UCSD-AML1 (cell line): ENCODE measurements around the gene CAMTA1.
"Not testable (repeated sequence)": the region's sequence is repeated elsewhere in the genome, so short reads cannot be mapped to it uniquely, and the experiment has no call there.

Experiments used
- DNase-seq: peaks from one replicate; lab custom pipeline; 2025; ENCODE audit not compliant: unreplicated experiment; lab: John Stamatoyannopoulos, UW

CAMTA1 gene

GRCh38 chr1:7690076-7690475 lies 904.8 kb downstream of the CAMTA1 start:
- no peak for DNase-seq

- DNase-seq: no peak
These were observed 905.4 kb downstream of the CAMTA1 start for GRCh38 chr1:7690496-7691182.

- no peak for DNase-seq
These were observed 906.3 kb downstream of the CAMTA1 start for GRCh38 chr1:7691576-7691975.

GRCh38 chr1:7692005-7692404 lies 906.8 kb downstream of the CAMTA1 start:
- no peak for DNase-seq

- not testable (repeated sequence) for DNase-seq
These were observed 907.8 kb downstream of the CAMTA1 start for GRCh38 chr1:7693037-7693436.

GRCh38 chr1:7693662-7694061 lies 908.4 kb downstream of the CAMTA1 start:
- DNase-seq: no peak

- DNase-seq: no peak
These were observed 909.6 kb downstream of the CAMTA1 start for GRCh38 chr1:7694600-7695496.

- no peak for DNase-seq
These were observed 910.4 kb downstream of the CAMTA1 start for GRCh38 chr1:7695497-7696117.

GRCh38 chr1:7698641-7699040 lies 913.4 kb downstream of the CAMTA1 start:
- DNase-seq: no peak

- no peak for DNase-seq
These were observed 917.1 kb downstream of the CAMTA1 start for GRCh38 chr1:7702365-7702764.

- no peak for DNase-seq
These were observed 918.3 kb downstream of the CAMTA1 start for GRCh38 chr1:7703321-7704213.

GRCh38 chr1:7704214-7705047 lies 919.2 kb downstream of the CAMTA1 start:
- peak; percentile 86 for DNase-seq

GRCh38 chr1:7705048-7705907 lies 920.0 kb downstream of the CAMTA1 start:
- DNase-seq: no peak

- no peak for DNase-seq
These were observed 920.6 kb downstream of the CAMTA1 start for GRCh38 chr1:7705908-7706216.

- DNase-seq: no peak
These were observed 922.3 kb downstream of the CAMTA1 start for GRCh38 chr1:7707527-7707926.

GRCh38 chr1:7708065-7708464 lies 922.8 kb downstream of the CAMTA1 start:
- not testable (repeated sequence) for DNase-seq

- no peak for DNase-seq
These were observed 925.6 kb downstream of the CAMTA1 start for GRCh38 chr1:7710859-7711258.

- DNase-seq: no peak
These were observed 927.6 kb downstream of the CAMTA1 start for GRCh38 chr1:7712731-7713323.

GRCh38 chr1:7716506-7716905 lies 931.3 kb downstream of the CAMTA1 start:
- no peak for DNase-seq
